Panc1 (cell line): Measurements from ENCODE around the gene ANKRD17. TPM values are rescaled to one million over a fixed set of nuclear protein-coding genes. Genes with fewer than 3 reads are reported as not detected.
A peak's percentile ranks its signal among the peaks of the same experiment; 100 is the strongest.

Experiments
- ATAC-seq: fragments of 200-7000 bp; cut with Tn5 transposase; 2 replicates; pipeline ENCODE4 v1.9.1; 2020; ENCODE audit warnings: mild to moderate bottlenecking, moderate library complexity
- BruUV-seq: library from RNA; stranded (reverse); fragments of 400-500 nt; replicated peaks from 2 replicates; lab custom pipeline; 2021; lab: Mats Ljungman, UMichigan
- CTCF ChIA-PET: fragments of 300-600 bp; sonication (Branson Sonifier 250); formaldehyde crosslinking; loops from one replicate; lab custom pipeline; 2022; ENCODE audit warnings: antibody characterized with exemption; lab: Charles Lee
- POLR2A ChIA-PET: fragments of 300-600 bp; sonication (Branson Sonifier 250); formaldehyde crosslinking; loops from one replicate; lab custom pipeline; 2022; ENCODE audit warnings: antibody characterized with exemption; lab: Charles Lee
- DNase-seq: peaks from one replicate; pipeline ENCODE4 v3.0.0-alpha.2; 2010; ENCODE audit warnings: low read depth, low spot score
- H3K27ac ChIP-seq: 2 replicates; pipeline ENCODE4 v1.5.1; 2011; ENCODE audit warnings: mild to moderate bottlenecking, low read length, inconsistent platforms
- H3K27me3 ChIP-seq: fragments of 200-500 bp; sonication (Bioruptor generic); 2 replicates; pipeline ENCODE4 v1.6.0; 2014; ENCODE audit warnings: low read length, inconsistent platforms; ENCODE audit not compliant: control insufficient read depth, insufficient read depth
- H3K36me3 ChIP-seq: fragments of 200-500 bp; sonication (Bioruptor generic); 2 replicates; pipeline ENCODE4 v1.5.1; 2014; ENCODE audit warnings: inconsistent platforms, mild to moderate bottlenecking, low read length, moderate library complexity; ENCODE audit not compliant: control insufficient read depth, insufficient read depth
- H3K4me1 ChIP-seq: 2 replicates; pipeline ENCODE4 v1.5.1; 2011; ENCODE audit warnings: inconsistent platforms, mild to moderate bottlenecking, low read length, moderate library complexity; ENCODE audit not compliant: control insufficient read depth, insufficient read depth
- H3K4me3 ChIP-seq, 2 experiments: 2 replicates each; pipeline ENCODE4 v1.5.1; 2011 to 2012; ENCODE audit warnings: low read depth in 2 of 2, low read length in 2 of 2, mild to moderate bottlenecking in 2 of 2, inconsistent platforms in 1 of 2, moderate library complexity in 1 of 2
- H3K9me3 ChIP-seq: fragments of 200-500 bp; sonication (Bioruptor generic); 2 replicates; pipeline ENCODE4 v1.5.1; 2014; ENCODE audit warnings: low read depth, mild to moderate bottlenecking, inconsistent platforms, low read length, moderate library complexity; ENCODE audit not compliant: control insufficient read depth, insufficient read depth
- CTCF ChIP-seq: fragments of 450-650 bp; IDR thresholded peaks from 2 replicates; pipeline ENCODE4 v1.5.1; 2017; ENCODE audit warnings: mild to moderate bottlenecking
- POLR2AphosphoS5 ChIP-seq: IDR thresholded peaks from 2 replicates; pipeline ENCODE4 v1.6.1; 2012; ENCODE audit warnings: mild to moderate bottlenecking, low read depth, low read length, moderate library complexity
- REST ChIP-seq, 2 experiments: IDR thresholded peaks; 2 replicates each; pipeline ENCODE4 v1.6.1; 2011 to 2012; ENCODE audit warnings: low read depth in 2 of 2, control low read depth in 1 of 2, low read length in 1 of 2, mild to moderate bottlenecking in 1 of 2, moderate library complexity in 1 of 2; ENCODE audit not compliant: insufficient read depth in 1 of 2
- SIN3A ChIP-seq: IDR thresholded peaks from 2 replicates; pipeline ENCODE4 v1.6.1; 2012; ENCODE audit warnings: low read depth, mild to moderate bottlenecking, low read length, moderate library complexity, borderline replicate concordance; ENCODE audit not compliant: insufficient read depth
- TCF7L2 ChIP-seq: IDR thresholded peaks from 2 replicates; pipeline ENCODE4 v1.6.1; 2011; ENCODE audit warnings: mild to moderate bottlenecking, low read depth, low read length, inconsistent platforms
- in situ Hi-C: cut with HindIII; loops from 2 replicates; pipeline ENCODE4 v1.10.0; 2016; ENCODE audit warnings: low sequenced_read_pairs, low pct_unique_long_range_greater_than_20kb
- intact Hi-C: fragments of 100-400 bp; cut with micrococcal nuclease; formaldehyde crosslinking; loops from one replicate; pipeline ENCODE4 v1.10.0; 2022; ENCODE audit not compliant: unreplicated experiment
- total RNA-seq: library from RNA; stranded (reverse); gene quantifications from one replicate; pipeline ENCODE4 v1.2.1, GENCODE V29; 2021; ENCODE audit not compliant: unreplicated experiment

Gene ANKRD17
- total RNA-seq, 1 experiment from 2014 or later, result 38.5 TPM

- no peak for DNase-seq
- CTCF ChIA-PET, result no interaction called here
- Histone ChIP-seq H3K9me3 (no peaks in the 10 kb centered on the region), H3K27me3 (no peaks in the 10 kb centered on the region), H3K4me1 (no peaks in the 10 kb centered on the region), H3K36me3 (peaks cover 45% of the 10 kb centered on the region), H3K27ac (no peak overlapping the region), H3K4me3 (no peak overlapping the region)
- POLR2A ChIA-PET, result no interaction called here
- no peak for ATAC-seq
- TF ChIP-seq CTCF (peak; percentile 27; the same call in 1 of the 2 replicates), SIN3A (no peak)
- in situ Hi-C loops (no loop called here), intact Hi-C loops (loop anchor here (5.0 kb wide), 1 partner anchor 114 kb away; the partner anchor contains the start of gene ANKRD17)
- BruUV-seq, result no TSS peak
These were observed 115.5 kb downstream of the ANKRD17 start for GRCh38 chr4:73142995-73143547.

- Histone ChIP-seq H3K4me3 (no peak overlapping the region), H3K9me3 (no peaks in the 10 kb centered on the region), H3K4me1 (no peaks in the 10 kb centered on the region), H3K27ac (no peak overlapping the region), H3K27me3 (no peaks in the 10 kb centered on the region), H3K36me3 (peaks cover 36% of the 10 kb centered on the region)
- no TSS peak for BruUV-seq
- TF ChIP-seq REST (IDR thresholded peaks at IDR 0.05; ENCODE audit: insufficient read depth in 1 of 2, low read depth in 2 of 2, low read length in 1 of 2) (no peak), SIN3A (no peak), CTCF (no peak), TCF7L2 (no peak), POLR2AphosphoS5 (no peak)
- ChIA-PET CTCF (no interaction called here), POLR2A (no interaction called here)
- intact Hi-C loops (loop anchor here (5.0 kb wide), 1 partner anchor 117 kb away; the partner anchor contains the start of gene ANKRD17), in situ Hi-C loops (no loop called here)
- DNase-seq (no peak), ATAC-seq (no peak)
These were observed 118.6 kb downstream of the ANKRD17 start for GRCh38 chr4:73139991-73140390.
